Astrocyte (in vitro differentiated cells and primary cell): ENCODE measurements around the gene CDC42BPA. TPM values are rescaled to one million over a fixed set of nuclear protein-coding genes. Genes with fewer than 3 reads are reported as not detected.

Experiments used
- DNase-seq: peaks from one replicate; pipeline ENCODE4 v3.0.0-alpha.2; 2010; ENCODE audit warnings: low read depth
- FAIRE-seq: peaks from 2 replicates; lab custom pipeline; 2011; peaks lifted over from hg19 to GRCh38; lab: Jason Lieb, UNC
- H2AFZ ChIP-seq: 2 replicates; pipeline ENCODE4 v1.6.0; 2012; ENCODE audit warnings: low read depth, low read length, inconsistent platforms
- H3K27ac ChIP-seq: 2 replicates; pipeline ENCODE4 v1.5.1; 2011; ENCODE audit warnings: low read depth, low read length, inconsistent platforms
- H3K27me3 ChIP-seq: 2 replicates; pipeline ENCODE4 v1.6.0; 2011; ENCODE audit warnings: low read length, inconsistent platforms; ENCODE audit not compliant: insufficient read depth
- H3K36me3 ChIP-seq: 2 replicates; pipeline ENCODE4 v1.5.1; 2011; ENCODE audit warnings: low read length, inconsistent platforms; ENCODE audit not compliant: insufficient read depth
- H3K4me1 ChIP-seq: 2 replicates; pipeline ENCODE4 v1.5.1; 2011; ENCODE audit warnings: low read length, inconsistent platforms; ENCODE audit not compliant: insufficient read depth
- H3K4me2 ChIP-seq: 2 replicates; pipeline ENCODE4 v1.6.0; 2012; ENCODE audit warnings: low read length, inconsistent platforms
- H3K4me3 ChIP-seq: 2 replicates; pipeline ENCODE4 v1.5.1; 2011; ENCODE audit warnings: low read depth, mild to moderate bottlenecking, low read length, inconsistent platforms; ENCODE audit not compliant: insufficient read depth
- H3K79me2 ChIP-seq: 2 replicates; pipeline ENCODE4 v1.6.0; 2012; ENCODE audit warnings: mild to moderate bottlenecking, low read length, inconsistent platforms; ENCODE audit not compliant: insufficient read depth
- H3K9ac ChIP-seq: 2 replicates; pipeline ENCODE4 v1.6.0; 2012; ENCODE audit warnings: mild to moderate bottlenecking, low read length, inconsistent platforms
- H3K9me3 ChIP-seq: 2 replicates; pipeline ENCODE4 v1.5.1; 2012; ENCODE audit warnings: low read depth, mild to moderate bottlenecking, low read length, inconsistent platforms; ENCODE audit not compliant: insufficient read depth
- H4K20me1 ChIP-seq: 2 replicates; pipeline ENCODE4 v1.6.0; 2012; ENCODE audit warnings: low read length, inconsistent platforms; ENCODE audit not compliant: insufficient read depth
- H3K27ac Mint-ChIP-seq: one replicate; pipeline ENCODE4 v1.8.0; 2021; ENCODE audit warnings: mild to moderate bottlenecking, mixed read lengths; ENCODE audit not compliant: unreplicated experiment
- H3K27me3 Mint-ChIP-seq: one replicate; pipeline ENCODE4 v1.8.0; 2021; ENCODE audit warnings: low read depth, mixed read lengths; ENCODE audit not compliant: unreplicated experiment
- H3K36me3 Mint-ChIP-seq: one replicate; pipeline ENCODE4 v1.8.0; 2021; ENCODE audit warnings: low read depth, mixed read lengths; ENCODE audit not compliant: unreplicated experiment
- H3K4me1 Mint-ChIP-seq: one replicate; pipeline ENCODE4 v1.8.0; 2021; ENCODE audit warnings: low read depth, mixed read lengths; ENCODE audit not compliant: unreplicated experiment
- H3K4me3 Mint-ChIP-seq: one replicate; pipeline ENCODE4 v1.8.0; 2021; ENCODE audit warnings: mild to moderate bottlenecking, moderate library complexity, mixed read lengths; ENCODE audit not compliant: unreplicated experiment
- H3K9me3 Mint-ChIP-seq: one replicate; pipeline ENCODE4 v1.8.0; 2021; ENCODE audit warnings: mild to moderate bottlenecking, mixed read lengths; ENCODE audit not compliant: unreplicated experiment
- CTCF ChIP-seq: IDR thresholded peaks from 2 replicates; pipeline ENCODE4 v1.5.1; 2011; ENCODE audit warnings: low read depth, mild to moderate bottlenecking, inconsistent platforms, low read length, moderate library complexity; ENCODE audit not compliant: insufficient read depth
- EZH2 ChIP-seq: IDR thresholded peaks from 2 replicates; pipeline ENCODE4 v1.6.1; 2012; ENCODE audit warnings: mild to moderate bottlenecking, low read length, inconsistent platforms; ENCODE audit not compliant: insufficient read depth
- total RNA-seq: library from RNA; stranded (reverse); gene quantifications from 2 replicates; pipeline ENCODE4 v1.2.1, GENCODE V29; 2021

CDC42BPA gene
- total RNA-seq, 1 donor from 2014 or later: 34.5 TPM

- peaks cover 6% of the 10 kb centered on the region for H4K20me1 ChIP-seq
- H3K9me3 ChIP-seq: no peaks in the 10 kb centered on the region
- Mint-ChIP-seq H3K36me3 (no peaks in the 10 kb centered on the region), H3K4me1 (no peaks in the 10 kb centered on the region), H3K9me3 (no peaks in the 10 kb centered on the region), H3K27ac (no peak overlapping the region), H3K4me3 (no peak overlapping the region), H3K27me3 (no peaks in the 10 kb centered on the region)
- no peak overlapping the region for H3K4me2 ChIP-seq
- H2AFZ ChIP-seq: no peak overlapping the region
- H3K4me3 ChIP-seq: no peak overlapping the region
- H3K9ac ChIP-seq: no peak overlapping the region
- H3K79me2 ChIP-seq: no peaks in the 10 kb centered on the region
- DNase-seq (no peak), FAIRE-seq (no peak)
- H3K4me1 ChIP-seq: no peaks in the 10 kb centered on the region
- TF ChIP-seq CTCF (no peak), EZH2 (no peak)
- H3K27me3 ChIP-seq: no peaks in the 10 kb centered on the region
- H3K36me3 ChIP-seq: no peaks in the 10 kb centered on the region
- no peak overlapping the region for H3K27ac ChIP-seq
Observed at GRCh38 chr1:226948480-226948879, 369.8 kb downstream of the CDC42BPA start.

- Mint-ChIP-seq H3K27ac (no peak overlapping the region), H3K4me3 (no peak overlapping the region), H3K36me3 (no peaks in the 10 kb centered on the region), H3K9me3 (peaks cover 3% of the 10 kb centered on the region), H3K4me1 (no peaks in the 10 kb centered on the region), H3K27me3 (peaks cover 2% of the 10 kb centered on the region)
- TF ChIP-seq CTCF (no peak), EZH2 (no peak)
- Histone ChIP-seq H3K4me2 (no peak overlapping the region), H3K27me3 (no peaks in the 10 kb centered on the region), H3K4me1 (no peaks in the 10 kb centered on the region), H4K20me1 (peaks cover 6% of the 10 kb centered on the region), H3K27ac (no peak overlapping the region), H3K9me3 (no peaks in the 10 kb centered on the region), H3K79me2 (no peaks in the 10 kb centered on the region), H3K9ac (no peak overlapping the region), H3K4me3 (no peak overlapping the region), H2AFZ (no peak overlapping the region), H3K36me3 (no peaks in the 10 kb centered on the region)
- FAIRE-seq: no peak
- DNase-seq: no peak
Observed at GRCh38 chr1:226948051-226948450, 370.2 kb downstream of the CDC42BPA start.

- TF ChIP-seq CTCF (no peak), EZH2 (no peak)
- Histone ChIP-seq H2AFZ (no peak overlapping the region), H3K27ac (no peak overlapping the region), H3K9me3 (no peaks in the 10 kb centered on the region), H4K20me1 (peaks cover 6% of the 10 kb centered on the region), H3K4me2 (no peak overlapping the region), H3K79me2 (no peaks in the 10 kb centered on the region), H3K36me3 (no peaks in the 10 kb centered on the region), H3K4me1 (no peaks in the 10 kb centered on the region), H3K4me3 (no peak overlapping the region), H3K9ac (no peak overlapping the region), H3K27me3 (peaks cover 2% of the 10 kb centered on the region)
- Mint-ChIP-seq H3K36me3 (peaks cover 2% of the 10 kb centered on the region), H3K4me3 (no peak overlapping the region), H3K9me3 (peaks cover 3% of the 10 kb centered on the region), H3K27me3 (peaks cover 4% of the 10 kb centered on the region), H3K4me1 (no peaks in the 10 kb centered on the region), H3K27ac (no peak overlapping the region)
- FAIRE-seq (no peak), DNase-seq (no peak)
Observed at GRCh38 chr1:226946841-226947240, 371.5 kb downstream of the CDC42BPA start.
